NOMO-1 treated with DMSO at 0.1 percent for 48 hours (cell line): ENCODE measurements around the gene CYP3A4.
"Not testable (repeated sequence)": the region's sequence is repeated elsewhere in the genome, so short reads cannot be mapped to it uniquely, and the experiment has no call there.

Source experiments
- DNase-seq: peaks from one replicate; lab custom pipeline; 2025; ENCODE audit not compliant: unreplicated experiment; lab: John Stamatoyannopoulos, UW

CYP3A4 gene

GRCh38 chr7:99755085-99755484, 28.9 kb downstream of the CYP3A4 start:
- no peak for DNase-seq

GRCh38 chr7:99752356-99752755, 31.6 kb downstream of the CYP3A4 start:
- no peak for DNase-seq

- DNase-seq = not testable (repeated sequence)
Observed at GRCh38 chr7:99751322-99752052, 32.5 kb downstream of the CYP3A4 start.

- DNase-seq = no peak
Observed at GRCh38 chr7:99748846-99749579, 35.0 kb downstream of the CYP3A4 start.

- not testable (repeated sequence) for DNase-seq
Observed at GRCh38 chr7:99746915-99747314, 37.1 kb downstream of the CYP3A4 start.

- DNase-seq = not testable (repeated sequence)
Observed at GRCh38 chr7:99745395-99745794, 38.6 kb downstream of the CYP3A4 start.

- no peak for DNase-seq
Observed at GRCh38 chr7:99742737-99743394, 41.1 kb downstream of the CYP3A4 start.

GRCh38 chr7:99741441-99741795, 42.6 kb downstream of the CYP3A4 start:
- DNase-seq = no peak

- DNase-seq = no peak
Observed at GRCh38 chr7:99740573-99741440, 43.2 kb downstream of the CYP3A4 start.

GRCh38 chr7:99739699-99740572, 44.0 kb downstream of the CYP3A4 start:
- no peak for DNase-seq

GRCh38 chr7:99737726-99738125, 46.3 kb downstream of the CYP3A4 start:
- DNase-seq = no peak

GRCh38 chr7:99736667-99737066, 47.3 kb downstream of the CYP3A4 start:
- not testable (repeated sequence) for DNase-seq

GRCh38 chr7:99734987-99735386, 49.0 kb downstream of the CYP3A4 start, which contains the start of gene CYP3A7:
Gene CYP3A7 (minus strand): TSS chr7:99735196. CDS start chr7:99735093, 103 bp downstream.
- no peak for DNase-seq

- DNase-seq = no peak
Observed at GRCh38 chr7:99733448-99733847, 50.5 kb downstream of the CYP3A4 start.

GRCh38 chr7:99733003-99733402, 51.0 kb downstream of the CYP3A4 start:
- no peak for DNase-seq

GRCh38 chr7:99731638-99732374, 52.2 kb downstream of the CYP3A4 start:
- no peak for DNase-seq

- no peak for DNase-seq
Observed at GRCh38 chr7:99730992-99731391, 53.0 kb downstream of the CYP3A4 start.

- no peak for DNase-seq
Observed at GRCh38 chr7:99730238-99730810, 53.7 kb downstream of the CYP3A4 start.
